ENCODE data around the gene XRN1.

The XRN1 gene

DNA sequence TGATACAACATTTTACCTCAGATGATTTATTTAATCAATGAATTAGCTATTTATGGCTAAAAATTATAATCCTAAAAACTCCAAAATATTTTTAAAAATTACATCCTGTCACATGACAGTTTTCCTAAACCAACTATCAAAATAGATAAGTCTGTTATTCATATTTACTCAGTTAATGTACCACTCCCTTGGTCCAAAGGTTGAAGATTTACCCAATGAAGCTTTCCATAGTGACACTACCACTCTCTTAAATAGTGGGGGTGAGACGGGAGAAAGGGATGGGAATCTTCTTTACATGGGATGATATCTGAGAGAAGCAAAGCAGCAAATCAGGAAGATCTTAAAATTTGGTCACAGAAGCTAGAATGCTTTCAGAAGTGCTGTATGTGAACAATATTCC, 30.5 kb downstream of the XRN1 start:
- TF ChIP-seq SIN3A (IDR thresholded peaks at IDR 0.05; ENCODE audit: borderline replicate concordance, insufficient read depth, low read length): no peak
- no peak for TF ChIP-seq POLR2AphosphoS5 (IDR thresholded peaks at IDR 0.05; ENCODE audit: low read depth, low read length)
- TF ChIP-seq FOXP2 (optimal IDR thresholded peaks at IDR 0.05; ENCODE audit: borderline replicate concordance, extremely low read depth, extremely low read length, insufficient read depth): no peak
- TF ChIP-seq, protein P1, sequence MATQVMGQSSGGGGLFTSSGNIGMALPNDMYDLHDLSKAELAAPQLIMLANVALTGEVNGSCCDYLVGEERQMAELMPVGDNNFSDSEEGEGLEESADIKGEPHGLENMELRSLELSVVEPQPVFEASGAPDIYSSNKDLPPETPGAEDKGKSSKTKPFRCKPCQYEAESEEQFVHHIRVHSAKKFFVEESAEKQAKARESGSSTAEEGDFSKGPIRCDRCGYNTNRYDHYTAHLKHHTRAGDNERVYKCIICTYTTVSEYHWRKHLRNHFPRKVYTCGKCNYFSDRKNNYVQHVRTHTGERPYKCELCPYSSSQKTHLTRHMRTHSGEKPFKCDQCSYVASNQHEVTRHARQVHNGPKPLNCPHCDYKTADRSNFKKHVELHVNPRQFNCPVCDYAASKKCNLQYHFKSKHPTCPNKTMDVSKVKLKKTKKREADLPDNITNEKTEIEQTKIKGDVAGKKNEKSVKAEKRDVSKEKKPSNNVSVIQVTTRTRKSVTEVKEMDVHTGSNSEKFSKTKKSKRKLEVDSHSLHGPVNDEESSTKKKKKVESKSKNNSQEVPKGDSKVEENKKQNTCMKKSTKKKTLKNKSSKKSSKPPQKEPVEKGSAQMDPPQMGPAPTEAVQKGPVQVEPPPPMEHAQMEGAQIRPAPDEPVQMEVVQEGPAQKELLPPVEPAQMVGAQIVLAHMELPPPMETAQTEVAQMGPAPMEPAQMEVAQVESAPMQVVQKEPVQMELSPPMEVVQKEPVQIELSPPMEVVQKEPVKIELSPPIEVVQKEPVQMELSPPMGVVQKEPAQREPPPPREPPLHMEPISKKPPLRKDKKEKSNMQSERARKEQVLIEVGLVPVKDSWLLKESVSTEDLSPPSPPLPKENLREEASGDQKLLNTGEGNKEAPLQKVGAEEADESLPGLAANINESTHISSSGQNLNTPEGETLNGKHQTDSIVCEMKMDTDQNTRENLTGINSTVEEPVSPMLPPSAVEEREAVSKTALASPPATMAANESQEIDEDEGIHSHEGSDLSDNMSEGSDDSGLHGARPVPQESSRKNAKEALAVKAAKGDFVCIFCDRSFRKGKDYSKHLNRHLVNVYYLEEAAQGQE (IDR thresholded peaks at IDR 0.05; ENCODE audit: insufficient read depth in 1 of 2, low read depth in 2 of 2, low read length in 2 of 2): no peak
- TF ChIP-seq TAF1 (IDR thresholded peaks at IDR 0.05; ENCODE audit: borderline replicate concordance, insufficient read depth, low read length): no peak

DNA sequence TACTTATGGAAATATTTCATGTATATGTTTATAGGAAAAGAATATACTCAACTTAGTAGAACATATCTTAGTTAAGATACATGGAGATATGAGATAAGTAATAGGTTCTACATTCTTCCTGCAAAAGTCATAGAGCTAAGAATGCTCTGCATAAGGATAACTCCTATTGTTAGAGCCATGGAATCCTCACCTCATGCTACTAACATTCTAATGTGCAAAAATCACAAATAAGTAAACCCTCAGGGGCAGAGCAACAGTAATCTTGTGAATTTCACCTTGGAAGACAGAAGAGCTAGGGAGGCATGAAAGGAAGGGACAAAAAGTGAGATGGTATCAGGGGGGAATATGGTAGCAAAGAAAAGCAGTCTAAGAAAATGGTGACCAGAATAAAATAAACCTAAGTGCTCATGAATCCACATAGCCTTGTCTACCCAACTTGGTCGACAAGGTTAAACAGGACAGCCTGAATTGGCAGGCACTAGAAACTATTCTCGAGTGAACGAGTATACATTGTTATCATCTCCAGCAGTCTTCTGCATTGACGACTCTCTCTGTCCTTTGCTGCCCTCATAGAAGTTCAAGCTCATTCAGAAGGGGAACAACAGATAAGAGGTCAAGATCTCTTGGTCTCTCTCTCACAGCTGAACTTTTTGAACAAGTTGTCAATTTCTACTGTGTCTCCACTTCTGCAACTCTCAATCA, 52.8 kb downstream of the XRN1 start:
- TF ChIP-seq TAF1 (IDR thresholded peaks at IDR 0.05; ENCODE audit: borderline replicate concordance, insufficient read depth, low read length) (no peak), POLR2AphosphoS5 (IDR thresholded peaks at IDR 0.05; ENCODE audit: low read depth, low read length) (no peak)

DNA sequence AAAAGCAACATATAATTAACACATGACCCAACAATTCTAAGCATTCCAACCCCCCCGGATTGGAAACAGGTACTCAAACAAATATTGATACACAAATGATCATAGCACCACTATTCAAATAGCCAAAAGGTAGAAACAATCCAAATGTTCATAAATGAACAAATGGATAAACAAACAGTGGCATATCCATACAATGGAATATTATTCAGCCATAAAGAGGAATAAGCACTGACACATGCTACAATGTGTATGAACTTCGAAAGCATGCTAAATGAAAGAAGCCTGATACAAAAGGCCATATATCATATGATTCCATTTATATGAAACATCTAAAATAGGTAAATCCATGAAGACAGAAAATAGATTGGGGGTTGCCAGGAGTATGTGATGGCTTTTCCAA, 62.8 kb downstream of the XRN1 start:
- TF ChIP-seq FOXP2 (optimal IDR thresholded peaks at IDR 0.05; ENCODE audit: borderline replicate concordance, extremely low read depth, extremely low read length, insufficient read depth): no peak
- TF ChIP-seq POLR2AphosphoS5 (IDR thresholded peaks at IDR 0.05; ENCODE audit: low read depth, low read length): no peak
- no peak for TF ChIP-seq SIN3A (IDR thresholded peaks at IDR 0.05; ENCODE audit: borderline replicate concordance, insufficient read depth, low read length)
- no peak for TF ChIP-seq TAF1 (IDR thresholded peaks at IDR 0.05; ENCODE audit: borderline replicate concordance, insufficient read depth, low read length)
- TF ChIP-seq, protein P1 (IDR thresholded peaks at IDR 0.05; ENCODE audit: insufficient read depth in 1 of 2, low read depth in 2 of 2, low read length in 2 of 2): no peak

DNA sequence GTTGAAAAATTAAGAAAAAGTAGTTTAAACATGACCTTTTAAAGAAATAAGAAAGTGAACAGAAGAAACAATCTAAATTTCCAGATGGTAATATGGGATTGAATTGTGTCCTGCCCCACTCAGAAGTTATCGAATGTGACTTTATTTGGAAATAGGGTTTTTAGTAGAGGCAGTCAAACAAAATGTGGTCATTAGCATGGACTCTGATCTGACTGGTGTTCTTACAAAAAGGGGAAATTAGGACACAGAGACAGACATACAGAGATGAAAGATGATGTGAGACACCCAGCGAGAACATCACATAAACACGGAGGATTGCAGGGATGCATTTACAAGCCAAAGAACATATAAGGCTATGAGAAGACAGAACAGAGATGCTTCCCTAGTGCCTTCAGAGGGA, 73.2 kb downstream of the XRN1 start:
- TF ChIP-seq FOXP2 (optimal IDR thresholded peaks at IDR 0.05; ENCODE audit: borderline replicate concordance, extremely low read depth, extremely low read length, insufficient read depth) (no peak), SIN3A (IDR thresholded peaks at IDR 0.05; ENCODE audit: borderline replicate concordance, insufficient read depth, low read length) (no peak), TAF1 (IDR thresholded peaks at IDR 0.05; ENCODE audit: borderline replicate concordance, insufficient read depth, low read length) (no peak), POLR2AphosphoS5 (IDR thresholded peaks at IDR 0.05; ENCODE audit: low read depth, low read length) (no peak)
- TF ChIP-seq, protein P1 (IDR thresholded peaks at IDR 0.05; ENCODE audit: insufficient read depth in 1 of 2, low read depth in 2 of 2, low read length in 2 of 2): no peak

DNA sequence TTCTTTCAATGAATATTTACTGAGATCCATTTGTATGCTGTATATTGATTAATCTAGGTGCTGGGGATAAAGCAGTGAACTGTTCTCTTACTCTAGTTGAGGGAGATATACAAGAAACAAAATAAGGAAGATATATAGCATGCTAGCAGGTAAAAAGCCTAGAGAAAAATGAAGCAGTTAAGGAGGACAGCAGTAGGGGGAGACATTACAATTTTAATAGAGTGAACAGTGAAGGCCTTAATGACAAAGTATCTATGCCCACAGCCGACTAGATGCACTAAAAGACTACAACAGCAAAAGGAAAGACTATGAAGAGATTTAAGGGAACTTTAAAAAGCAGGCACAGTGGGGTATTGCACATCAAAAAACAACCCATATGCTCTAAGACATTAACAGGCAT, 81.4 kb downstream of the XRN1 start:
- no peak for TF ChIP-seq TAF1 (IDR thresholded peaks at IDR 0.05; ENCODE audit: borderline replicate concordance, insufficient read depth, low read length)
- no peak for TF ChIP-seq SIN3A (IDR thresholded peaks at IDR 0.05; ENCODE audit: borderline replicate concordance, insufficient read depth, low read length)
- no peak for TF ChIP-seq POLR2AphosphoS5 (IDR thresholded peaks at IDR 0.05; ENCODE audit: low read depth, low read length)
- TF ChIP-seq, protein P1 (IDR thresholded peaks at IDR 0.05; ENCODE audit: insufficient read depth in 1 of 2, low read depth in 2 of 2, low read length in 2 of 2): no peak
- TF ChIP-seq FOXP2 (optimal IDR thresholded peaks at IDR 0.05; ENCODE audit: borderline replicate concordance, extremely low read depth, extremely low read length, insufficient read depth): no peak
